Activated B cell treated with CpG ODN at 0.5 μM for 24 hours (primary cell): ENCODE measurements around the gene FAM81A. TPM values are rescaled to one million over a fixed set of nuclear protein-coding genes. Genes with fewer than 3 reads are reported as not detected.
"Not testable (repeated sequence)": the region's sequence is repeated elsewhere in the genome, so short reads cannot be mapped to it uniquely, and the experiment has no call there.

Experiments used
- ATAC-seq: fragments of 200-7000 bp; cut with Tn5 transposase; one replicate; pipeline ENCODE4 v1.10.0; 2021; ENCODE audit warnings: low read depth, mild to moderate bottlenecking, moderate library complexity
- CTCF ChIA-PET: fragments of 350-600 bp; sonication (Branson Sonifier 250); formaldehyde crosslinking; loops from one replicate; lab custom pipeline; 2021; ENCODE audit warnings: antibody characterized with exemption; lab: Charles Lee
- POLR2A ChIA-PET: fragments of 350-600 bp; sonication (Branson Sonifier 250); formaldehyde crosslinking; loops from one replicate; lab custom pipeline; 2021; ENCODE audit warnings: antibody characterized with exemption; lab: Charles Lee
- DNase-seq: peaks from one replicate; pipeline ENCODE4 v3.0.0; 2022
- H3K27ac Mint-ChIP-seq: one replicate; pipeline ENCODE4 v1.8.0; 2020; ENCODE audit warnings: mixed read lengths
- H3K27me3 Mint-ChIP-seq: one replicate; pipeline ENCODE4 v1.8.0; 2021; ENCODE audit warnings: mixed read lengths
- H3K36me3 Mint-ChIP-seq: one replicate; pipeline ENCODE4 v1.8.0; 2021; ENCODE audit warnings: low read depth, mixed read lengths
- H3K4me1 Mint-ChIP-seq: one replicate; pipeline ENCODE4 v1.8.0; 2021; ENCODE audit warnings: mixed read lengths
- H3K4me3 Mint-ChIP-seq: one replicate; pipeline ENCODE4 v1.8.0; 2020; ENCODE audit warnings: mild to moderate bottlenecking, mixed read lengths
- H3K9me3 Mint-ChIP-seq: one replicate; pipeline ENCODE4 v1.8.0; 2020; ENCODE audit warnings: mixed read lengths
- CTCF ChIP-seq: fragments of 200-600 bp; IDR thresholded peaks from one replicate; pipeline ENCODE4 v1.8.0; 2022; ENCODE audit warnings: antibody characterized with exemption, mild to moderate bottlenecking
- intact Hi-C: fragments of 100-400 bp; cut with micrococcal nuclease; formaldehyde crosslinking; loops from one replicate; pipeline ENCODE4 v1.15.1; 2024
- total RNA-seq: library from RNA; stranded (reverse); gene quantifications from 2 replicates; pipeline ENCODE4 v1.2.3, GENCODE V29; 2022

FAM81A gene
- total RNA-seq, 1 donor from 2014 or later = 6.2 TPM

GRCh38 chr15:59522988-59523461, 85.0 kb downstream of the FAM81A start:
- no peaks in the 10 kb centered on the region for H3K27me3 Mint-ChIP-seq
- ChIA-PET CTCF (interaction anchor here (1.2 to 2.7 kb wide), 3 partner anchors 10 to 348 kb away, joined by 4 to 23 read pairs (median 7); no protein-coding TSS in a partner anchor), POLR2A (interaction anchor here (0.6 to 1.1 kb wide), 3 partner anchors 105 to 752 kb away, joined by 3 to 4 read pairs (median 3); partner anchors contain the start of gene MINDY2)
- no peak for DNase-seq
- peak; percentile 50 for ATAC-seq
- H3K4me3 Mint-ChIP-seq = peak overlapping the region; percentile 67
- H3K4me1 Mint-ChIP-seq = peaks cover 66% of the 10 kb centered on the region
- H3K27ac Mint-ChIP-seq = peak overlapping the region; percentile 87
- intact Hi-C loops = no loop called here
- H3K36me3 Mint-ChIP-seq = no peaks in the 10 kb centered on the region
- no peaks in the 10 kb centered on the region for H3K9me3 Mint-ChIP-seq
- TF ChIP-seq CTCF = no peak

- H3K4me3 Mint-ChIP-seq = no peak overlapping the region
- H3K36me3 Mint-ChIP-seq = no peaks in the 10 kb centered on the region
- H3K27ac Mint-ChIP-seq = peak overlapping the region; percentile 87
- DNase-seq = no peak
- ChIA-PET CTCF (interaction anchor here (1.2 to 2.7 kb wide), 5 partner anchors 9 to 567 kb away, joined by 4 to 23 read pairs (median 5); no protein-coding TSS in a partner anchor), POLR2A (interaction anchor here (0.9 to 1.3 kb wide), 3 partner anchors 105 to 753 kb away, joined by 3 to 4 read pairs (median 3); partner anchors contain the start of gene MINDY2)
- TF ChIP-seq CTCF = no peak
- H3K27me3 Mint-ChIP-seq = no peaks in the 10 kb centered on the region
- intact Hi-C loops = no loop called here
- ATAC-seq = no peak
- peaks cover 64% of the 10 kb centered on the region for H3K4me1 Mint-ChIP-seq
- H3K9me3 Mint-ChIP-seq = no peaks in the 10 kb centered on the region
These were observed 85.7 kb downstream of the FAM81A start for GRCh38 chr15:59523702-59524101.

GRCh38 chr15:59524331-59524731, 86.3 kb downstream of the FAM81A start:
- POLR2A ChIA-PET = interaction anchor here (1.1 to 1.3 kb wide), 2 partner anchors 157 to 753 kb away, joined by 3 to 4 read pairs; partner anchors contain the start of gene MINDY2
- DNase-seq = no peak

GRCh38 chr15:59526466-59526865, 88.5 kb downstream of the FAM81A start:
- H3K9me3 Mint-ChIP-seq, H3K4me3 Mint-ChIP-seq, ATAC-seq, DNase-seq, POLR2A ChIA-PET, H3K27me3 Mint-ChIP-seq, H3K36me3 Mint-ChIP-seq: not testable (repeated sequence)
- Mint-ChIP-seq H3K4me1 (peaks cover 43% of the 10 kb centered on the region), H3K27ac (peak overlapping the region; percentile 24)
- CTCF ChIA-PET = interaction anchor here (0.7 kb wide), 1 partner anchor 667 kb away, joined by 3 read pairs; no protein-coding TSS in a partner anchor
- intact Hi-C loops = loop anchor here (5.0 kb wide), 1 partner anchor 1664 kb away; no protein-coding TSS in a partner anchor

More at GRCh38 chr15:59524331-59524731, 86.3 kb downstream of the FAM81A start:
- Mint-ChIP-seq H3K4me1 (peaks cover 63% of the 10 kb centered on the region), H3K27ac (peak overlapping the region; percentile 87), H3K9me3 (no peaks in the 10 kb centered on the region), H3K27me3 (no peaks in the 10 kb centered on the region), H3K4me3 (peak overlapping the region; percentile 21), H3K36me3 (no peaks in the 10 kb centered on the region)
- no peak for ATAC-seq
- CTCF ChIA-PET = interaction anchor here (0.6 to 2.7 kb wide), 5 partner anchors 9 to 567 kb away, joined by 3 to 23 read pairs (median 5); no protein-coding TSS in a partner anchor
- intact Hi-C loops = no loop called here
- no peak for TF ChIP-seq CTCF

GRCh38 chr15:59528429-59528828, 90.4 kb downstream of the FAM81A start:
- peaks cover 35% of the 10 kb centered on the region for H3K4me1 Mint-ChIP-seq
- DNase-seq (no peak), ATAC-seq (no peak)
- no peak overlapping the region for H3K4me3 Mint-ChIP-seq
- intact Hi-C loops = loop anchor here (5.0 kb wide), 1 partner anchor 1666 kb away; no protein-coding TSS in a partner anchor
- H3K36me3 Mint-ChIP-seq = no peaks in the 10 kb centered on the region
- H3K27ac Mint-ChIP-seq = peak overlapping the region; percentile 72
- H3K27me3 Mint-ChIP-seq = no peaks in the 10 kb centered on the region
- no peak for TF ChIP-seq CTCF
- POLR2A ChIA-PET = interaction anchor here (0.5 to 1.7 kb wide), 8 partner anchors 12 to 447 kb away, joined by 3 to 9 read pairs (median 4); no protein-coding TSS in a partner anchor
- CTCF ChIA-PET = interaction anchor here (0.6 to 3.1 kb wide), 36 partner anchors 9 to 1305 kb away, joined by 3 to 53 read pairs (median 4); partner anchors contain the start of genes GTF2A2 and MYO1E
- H3K9me3 Mint-ChIP-seq = no peaks in the 10 kb centered on the region
